Activated naive CD8-positive, alpha-beta T cell treated with anti-CD3 and anti-CD28 coated beads, Interleukin-2, amount 50 U/mL, for 24 hours (primary cell): ENCODE data around the gene LEO1.

ENCODE experiments used
- ATAC-seq: fragments of 150-1000 bp; cut with Tn5 transposase; one replicate; pipeline ENCODE4 v1.10.0; 2021
- DNase-seq: peaks from one replicate; pipeline ENCODE4 v3.0.0; 2021
- H3K27ac Mint-ChIP-seq: one replicate; pipeline ENCODE4 v1.8.0; 2021; ENCODE audit warnings: mild to moderate bottlenecking, mixed read lengths
- H3K27me3 Mint-ChIP-seq: one replicate; pipeline ENCODE4 v1.8.0; 2021; ENCODE audit warnings: mixed read lengths
- H3K36me3 Mint-ChIP-seq: one replicate; pipeline ENCODE4 v1.8.0; 2021; ENCODE audit warnings: low read depth, mixed read lengths
- H3K4me1 Mint-ChIP-seq: one replicate; pipeline ENCODE4 v1.8.0; 2021; ENCODE audit warnings: mixed read lengths
- H3K4me3 Mint-ChIP-seq: one replicate; pipeline ENCODE4 v1.8.0; 2021; ENCODE audit warnings: mild to moderate bottlenecking, moderate library complexity, mixed read lengths
- H3K9me3 Mint-ChIP-seq: one replicate; pipeline ENCODE4 v1.8.0; 2021; ENCODE audit warnings: mixed read lengths

LEO1 gene

DNA sequence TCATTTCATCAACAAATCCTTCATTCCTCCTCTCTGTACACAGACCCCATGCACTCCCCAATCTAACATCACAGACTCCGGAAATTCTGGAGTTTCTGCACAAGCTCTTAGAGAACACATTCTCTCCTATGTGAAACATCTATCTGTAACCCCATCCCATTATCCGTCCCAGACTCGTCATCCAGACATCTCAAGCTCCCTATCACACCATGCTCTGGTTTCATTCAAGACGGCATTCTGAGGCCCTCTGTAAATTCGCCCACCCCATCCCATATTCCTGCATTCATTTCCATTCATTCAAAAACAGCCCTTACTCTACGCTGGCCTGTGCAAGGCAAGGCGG lies 575 bp downstream of the LEO1 start:
- Mint-ChIP-seq H3K27ac (peak overlapping the region; percentile 99), H3K9me3 (peaks cover 5% of the 10 kb centered on the region), H3K4me3 (peak overlapping the region; percentile 100), H3K36me3 (peaks cover 23% of the 10 kb centered on the region), H3K4me1 (peaks cover 37% of the 10 kb centered on the region), H3K27me3 (peaks cover 3% of the 10 kb centered on the region)
- peak; percentile 5 for ATAC-seq
- DNase-seq: no peak

DNA sequence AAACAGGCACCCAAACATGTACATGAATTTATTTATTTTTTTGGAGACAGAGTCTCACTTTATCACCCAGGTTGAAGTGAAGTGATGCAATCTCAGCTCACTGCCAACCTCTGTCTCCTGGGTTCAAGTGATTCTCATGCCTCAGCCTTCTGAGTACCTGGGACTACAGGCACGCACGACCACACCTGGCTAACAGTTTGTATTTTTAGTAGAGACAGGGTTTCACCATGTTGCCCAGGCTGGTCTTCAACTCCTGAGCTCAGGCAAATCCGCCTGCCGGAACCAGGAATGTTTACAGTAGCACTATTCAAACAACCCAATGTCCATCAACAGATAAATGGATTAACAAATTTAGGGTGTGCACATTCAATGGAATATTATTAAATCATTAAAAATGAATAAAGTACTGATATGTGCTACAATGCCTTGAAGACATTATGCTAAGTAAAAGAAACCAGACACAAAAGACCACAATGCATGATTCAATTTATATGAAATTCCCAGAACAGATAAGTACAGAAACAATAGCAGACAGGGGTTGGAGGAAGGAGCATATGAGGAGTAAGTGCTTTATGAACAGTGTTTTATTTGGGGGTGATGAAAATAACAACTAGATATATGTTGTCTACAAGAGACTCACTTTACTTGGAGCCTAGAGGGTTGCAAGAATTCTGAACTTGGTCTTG lies 1.3 kb downstream of the LEO1 start:
- ATAC-seq (no peak), DNase-seq (no peak)
- Mint-ChIP-seq H3K4me3 (peak overlapping the region; percentile 100), H3K9me3 (peaks cover 5% of the 10 kb centered on the region), H3K27me3 (peaks cover 3% of the 10 kb centered on the region), H3K4me1 (peaks cover 39% of the 10 kb centered on the region), H3K27ac (peak overlapping the region; percentile 99), H3K36me3 (peaks cover 30% of the 10 kb centered on the region)

DNA sequence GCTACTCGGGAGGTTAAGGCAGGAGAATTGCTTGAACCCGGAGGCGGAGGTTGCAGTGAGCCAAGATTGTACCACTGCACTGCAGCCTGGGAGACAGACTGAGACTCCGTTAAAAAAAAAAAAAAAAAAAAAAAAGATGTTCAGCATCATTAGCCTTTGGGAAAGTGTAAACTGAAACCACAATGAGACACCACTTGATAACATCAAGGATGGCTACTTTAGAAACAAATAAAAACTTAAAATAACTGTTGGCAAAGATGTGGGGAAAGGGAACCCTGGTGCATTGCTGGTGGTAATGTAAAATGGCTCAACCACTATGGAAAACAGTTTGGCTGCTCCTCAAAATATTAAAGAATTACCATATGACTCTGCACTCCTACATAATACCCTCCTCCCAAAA lies 1.9 kb downstream of the LEO1 start:
- H3K4me1 Mint-ChIP-seq: peaks cover 39% of the 10 kb centered on the region
- H3K9me3 Mint-ChIP-seq: peaks cover 5% of the 10 kb centered on the region
- H3K4me3 Mint-ChIP-seq: peak overlapping the region; percentile 100
- peak overlapping the region; percentile 9 for H3K27ac Mint-ChIP-seq
- peaks cover 35% of the 10 kb centered on the region for H3K36me3 Mint-ChIP-seq
- peaks cover 3% of the 10 kb centered on the region for H3K27me3 Mint-ChIP-seq
- no peak for ATAC-seq
- DNase-seq: no peak

DNA sequence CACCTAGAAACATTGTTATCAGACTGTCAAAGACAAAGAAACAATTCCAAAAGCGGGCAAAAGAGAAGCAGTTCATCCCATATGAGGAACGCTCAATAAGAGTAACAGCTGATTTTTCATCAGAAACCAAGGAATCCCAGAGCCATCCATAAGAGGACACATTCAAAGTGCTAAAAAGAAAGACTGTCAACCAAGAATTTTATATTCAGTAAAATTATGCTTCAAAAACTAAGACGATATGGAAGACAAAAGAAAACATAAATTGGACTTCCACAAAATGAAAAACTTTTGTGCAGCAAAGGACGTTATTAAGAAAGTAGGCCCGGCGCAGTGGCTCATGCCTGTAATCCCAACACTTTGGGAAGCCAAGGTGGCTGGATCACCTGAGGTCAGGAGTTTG lies 4.0 kb downstream of the LEO1 start:
- no peak overlapping the region for H3K4me3 Mint-ChIP-seq
- no peak for ATAC-seq
- peaks cover 47% of the 10 kb centered on the region for H3K36me3 Mint-ChIP-seq
- H3K4me1 Mint-ChIP-seq: peaks cover 33% of the 10 kb centered on the region
- H3K27me3 Mint-ChIP-seq: peaks cover 3% of the 10 kb centered on the region
- H3K9me3 Mint-ChIP-seq: peaks cover 5% of the 10 kb centered on the region
- no peak for DNase-seq
- no peak overlapping the region for H3K27ac Mint-ChIP-seq

DNA sequence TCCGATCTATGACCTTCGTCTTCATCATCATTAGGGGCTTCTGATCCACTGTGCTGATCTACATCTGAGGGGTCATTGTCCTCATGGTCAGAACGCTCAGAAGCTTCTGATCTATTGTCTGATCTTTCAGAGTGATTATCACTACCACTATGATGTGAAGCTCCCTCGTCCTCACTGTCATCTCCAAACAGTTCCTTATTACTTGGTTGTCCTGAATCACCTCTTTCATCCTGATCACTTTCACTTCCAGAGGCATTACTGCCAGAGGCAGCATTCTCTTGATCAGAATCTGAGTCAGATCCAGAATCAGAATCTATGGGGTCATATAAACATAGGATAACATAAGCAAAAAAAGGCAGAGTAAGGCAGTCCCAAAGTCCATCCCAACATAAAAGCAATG lies 5.4 kb downstream of the LEO1 start:
- peaks cover 47% of the 10 kb centered on the region for H3K36me3 Mint-ChIP-seq
- ATAC-seq: no peak

DNA sequence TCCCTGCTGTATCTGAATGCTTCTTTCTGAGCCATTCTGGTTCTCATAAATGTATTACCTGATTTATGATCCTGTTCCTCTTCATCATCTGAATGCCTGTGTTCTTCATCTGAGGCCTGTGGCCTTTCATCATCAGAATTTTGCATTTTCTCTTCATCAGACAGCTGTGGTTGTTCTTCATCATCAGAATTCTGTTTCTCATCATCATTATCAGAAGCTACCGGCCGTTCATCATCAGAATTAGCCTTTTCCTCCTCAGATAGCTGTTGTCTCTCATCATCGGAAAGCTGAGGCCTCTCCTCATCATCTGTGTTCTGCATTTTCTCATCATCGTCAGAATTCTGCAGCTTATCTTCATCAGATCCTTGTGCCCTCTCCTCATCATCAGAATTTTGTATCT lies 5.9 kb downstream of the LEO1 start:
- Mint-ChIP-seq H3K27ac (no peak overlapping the region), H3K4me3 (no peak overlapping the region), H3K4me1 (peaks cover 21% of the 10 kb centered on the region), H3K27me3 (no peaks in the 10 kb centered on the region), H3K9me3 (peaks cover 5% of the 10 kb centered on the region), H3K36me3 (peaks cover 45% of the 10 kb centered on the region)
- DNase-seq: no peak
- no peak for ATAC-seq

More for the DNA sequence above, 5.4 kb downstream of the LEO1 start:
- H3K27me3 Mint-ChIP-seq: no peaks in the 10 kb centered on the region
- H3K27ac Mint-ChIP-seq: no peak overlapping the region
- DNase-seq: no peak
- no peak overlapping the region for H3K4me3 Mint-ChIP-seq
- peaks cover 5% of the 10 kb centered on the region for H3K9me3 Mint-ChIP-seq
- peaks cover 26% of the 10 kb centered on the region for H3K4me1 Mint-ChIP-seq

DNA sequence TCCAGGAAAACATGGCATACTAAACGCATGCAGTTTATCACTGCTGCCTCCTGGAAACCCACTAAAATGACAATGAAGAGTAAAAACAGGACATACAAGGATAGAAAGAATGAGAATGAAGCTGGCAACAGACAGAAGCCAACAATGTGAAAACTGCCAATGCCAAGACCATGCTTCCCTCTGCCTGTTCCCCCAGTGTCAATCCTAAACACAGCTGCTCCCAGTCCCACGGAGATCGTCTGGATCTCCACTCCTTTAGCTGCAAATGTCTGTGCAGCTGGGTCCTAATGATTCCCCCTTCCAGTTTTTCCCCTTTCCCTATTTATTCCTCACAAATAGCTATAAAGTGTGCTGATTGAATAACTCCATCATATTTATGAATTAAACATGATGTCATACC lies 16.1 kb downstream of the LEO1 start:
- ATAC-seq: no peak
- H3K9me3 Mint-ChIP-seq: no peaks in the 10 kb centered on the region
- no peak for DNase-seq
- H3K27ac Mint-ChIP-seq: no peak overlapping the region
- no peaks in the 10 kb centered on the region for H3K4me1 Mint-ChIP-seq
- H3K36me3 Mint-ChIP-seq: peaks cover 45% of the 10 kb centered on the region
- H3K4me3 Mint-ChIP-seq: no peak overlapping the region
- H3K27me3 Mint-ChIP-seq: no peaks in the 10 kb centered on the region

DNA sequence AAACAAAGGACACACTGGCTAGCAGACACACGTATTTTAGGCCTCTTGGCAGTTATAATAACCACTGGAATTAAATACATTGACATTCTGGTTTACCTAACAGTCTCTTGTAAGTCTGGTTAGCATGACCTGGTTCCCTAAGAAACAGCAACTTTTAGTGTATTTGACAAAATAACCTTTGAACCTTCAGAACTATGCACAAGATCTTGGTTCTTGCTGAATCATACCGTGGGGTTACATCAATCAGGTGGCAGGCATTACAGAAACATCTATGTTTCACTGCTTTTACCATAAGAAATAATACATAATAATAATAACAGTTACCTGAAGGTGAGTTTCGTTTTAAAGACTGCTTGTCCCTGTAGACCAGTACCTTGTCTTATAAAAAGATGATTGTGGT lies 18.8 kb downstream of the LEO1 start:
- Mint-ChIP-seq H3K36me3 (peaks cover 49% of the 10 kb centered on the region), H3K9me3 (no peaks in the 10 kb centered on the region), H3K4me1 (no peaks in the 10 kb centered on the region), H3K27ac (no peak overlapping the region), H3K27me3 (no peaks in the 10 kb centered on the region), H3K4me3 (no peak overlapping the region)
- DNase-seq (no peak), ATAC-seq (no peak)

DNA sequence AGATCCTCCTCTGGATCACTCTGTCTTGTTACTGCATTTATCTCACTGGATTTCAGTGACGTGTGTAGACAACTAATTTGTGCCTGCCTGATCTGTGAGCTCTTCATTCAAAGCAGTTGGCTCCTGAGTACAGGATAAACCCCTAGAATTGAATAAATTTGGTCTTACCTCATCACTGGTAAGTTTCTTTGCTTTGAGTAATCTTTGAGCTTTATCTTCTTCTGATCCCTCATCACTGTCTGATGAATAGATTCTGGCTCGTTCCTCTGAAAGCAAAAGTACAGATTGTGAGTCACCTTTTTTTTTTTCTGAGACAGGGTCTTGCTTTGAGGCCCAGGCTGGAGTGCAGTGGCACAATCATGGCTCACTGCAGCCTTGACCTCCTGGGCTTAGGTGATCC lies 24.5 kb downstream of the LEO1 start:
- peaks cover 51% of the 10 kb centered on the region for H3K36me3 Mint-ChIP-seq
- H3K9me3 Mint-ChIP-seq: no peaks in the 10 kb centered on the region

DNA sequence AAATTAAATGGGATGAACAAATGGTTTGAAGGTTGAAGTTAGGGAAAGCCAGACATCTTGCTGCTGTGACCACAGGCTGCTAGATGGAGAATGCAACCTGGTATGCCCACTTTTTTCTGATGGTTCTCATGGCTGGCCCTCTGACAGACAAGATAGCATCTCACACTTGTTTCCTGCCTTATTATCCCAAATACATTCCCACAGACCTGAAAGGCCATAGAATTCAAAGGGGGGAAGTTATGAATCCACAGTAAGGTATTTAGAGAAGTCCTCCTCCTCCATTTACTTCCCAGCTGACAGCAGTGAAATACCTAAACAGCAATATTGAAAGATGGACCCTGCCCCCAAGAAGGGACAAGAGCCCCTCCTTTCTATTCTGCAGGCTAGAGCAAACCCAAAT lies 32.4 kb downstream of the LEO1 start:
- ATAC-seq (no peak), DNase-seq (no peak)
- Mint-ChIP-seq H3K36me3 (peaks cover 32% of the 10 kb centered on the region), H3K4me3 (no peak overlapping the region), H3K4me1 (peaks cover 6% of the 10 kb centered on the region), H3K27me3 (no peaks in the 10 kb centered on the region), H3K9me3 (no peaks in the 10 kb centered on the region), H3K27ac (no peak overlapping the region)

More for the DNA sequence above, 24.5 kb downstream of the LEO1 start:
- no peak for DNase-seq
- no peak for ATAC-seq
- peaks cover 2% of the 10 kb centered on the region for H3K4me1 Mint-ChIP-seq
- H3K27ac Mint-ChIP-seq: no peak overlapping the region
- H3K27me3 Mint-ChIP-seq: no peaks in the 10 kb centered on the region
- H3K4me3 Mint-ChIP-seq: no peak overlapping the region

DNA sequence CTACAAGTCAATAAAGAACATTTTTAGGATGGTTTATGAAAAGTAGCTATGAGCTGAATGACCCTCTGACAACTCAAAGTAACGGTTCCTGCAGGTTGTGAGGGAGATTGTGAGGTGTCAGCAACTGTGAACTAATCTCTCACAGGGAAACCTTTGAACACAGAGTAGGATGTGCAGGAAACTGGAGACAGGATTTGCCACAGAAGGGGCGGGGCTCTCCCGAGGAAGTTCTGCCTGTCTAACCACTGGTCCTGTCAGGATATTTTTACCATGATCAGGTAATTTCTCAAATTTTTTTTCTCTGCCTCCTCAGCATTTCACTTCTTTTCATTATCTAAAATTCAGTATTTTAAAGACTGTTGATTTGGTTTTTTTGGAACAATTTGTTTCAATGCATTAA lies 33.3 kb downstream of the LEO1 start:
- H3K4me1 Mint-ChIP-seq: peaks cover 6% of the 10 kb centered on the region
- H3K9me3 Mint-ChIP-seq: no peaks in the 10 kb centered on the region
- H3K4me3 Mint-ChIP-seq: no peak overlapping the region
- DNase-seq (no peak), ATAC-seq (no peak)
- H3K27me3 Mint-ChIP-seq: no peaks in the 10 kb centered on the region
- peak overlapping the region; percentile 65 for H3K27ac Mint-ChIP-seq
- peaks cover 24% of the 10 kb centered on the region for H3K36me3 Mint-ChIP-seq

DNA sequence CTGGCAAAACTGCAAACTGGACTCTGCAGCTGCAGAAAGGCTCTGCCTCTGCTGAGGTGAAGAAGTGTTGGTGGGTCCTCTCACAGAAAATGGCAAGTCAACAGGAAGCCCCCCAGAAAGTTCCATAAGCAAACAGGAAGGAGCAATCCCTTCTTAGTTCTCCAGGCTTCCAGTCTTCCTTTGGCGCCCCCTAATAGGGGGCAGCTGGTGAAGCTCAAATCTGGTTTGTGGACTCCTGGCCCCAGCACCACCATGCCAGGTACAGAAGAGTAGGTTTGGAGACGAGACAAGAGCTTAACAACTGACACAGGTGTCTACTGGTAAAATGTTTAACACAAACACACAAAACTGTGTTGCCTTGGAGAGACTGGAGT lies 35.5 kb downstream of the LEO1 start:
- Mint-ChIP-seq H3K27me3 (no peaks in the 10 kb centered on the region), H3K9me3 (no peaks in the 10 kb centered on the region), H3K4me3 (no peak overlapping the region), H3K27ac (peak overlapping the region; percentile 19), H3K36me3 (peaks cover 13% of the 10 kb centered on the region), H3K4me1 (peaks cover 6% of the 10 kb centered on the region)
- ATAC-seq (no peak), DNase-seq (no peak)

DNA sequence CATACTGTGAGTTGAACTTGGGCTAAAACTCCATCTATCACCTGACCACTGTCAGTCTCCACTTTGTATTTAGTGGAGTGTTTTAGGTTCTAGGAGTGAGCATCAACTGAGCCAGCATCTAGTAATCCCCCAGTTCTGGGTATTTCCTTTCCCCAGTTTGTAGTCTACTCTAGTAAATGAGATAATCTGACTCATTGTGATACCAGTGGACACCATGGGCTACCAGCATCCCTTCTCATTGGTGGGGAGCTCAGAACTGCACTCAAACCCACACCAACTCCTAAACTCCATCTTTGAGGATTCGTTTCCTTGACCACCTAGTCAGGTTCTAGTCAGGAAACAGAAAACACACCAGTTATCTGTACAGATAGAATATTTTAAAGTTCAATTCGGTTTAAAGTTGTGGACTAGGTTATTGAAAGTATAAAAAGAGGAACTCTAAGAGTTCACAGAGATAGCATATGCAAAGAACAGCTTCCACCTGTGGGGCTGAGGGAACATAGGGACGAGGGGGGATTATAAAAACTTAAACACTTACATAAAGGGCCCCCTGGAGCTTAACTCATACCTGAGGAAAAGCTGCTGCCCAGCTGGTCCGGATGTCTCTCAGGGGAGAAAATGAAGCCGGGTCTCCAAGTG lies 36.0 kb downstream of the LEO1 start:
- H3K27ac Mint-ChIP-seq: peak overlapping the region; percentile 50
- no peaks in the 10 kb centered on the region for H3K9me3 Mint-ChIP-seq
- H3K4me1 Mint-ChIP-seq: peaks cover 6% of the 10 kb centered on the region
- H3K27me3 Mint-ChIP-seq: no peaks in the 10 kb centered on the region
- H3K4me3 Mint-ChIP-seq: no peak overlapping the region
- DNase-seq (no peak), ATAC-seq (peak; percentile 46)
- peaks cover 11% of the 10 kb centered on the region for H3K36me3 Mint-ChIP-seq

DNA sequence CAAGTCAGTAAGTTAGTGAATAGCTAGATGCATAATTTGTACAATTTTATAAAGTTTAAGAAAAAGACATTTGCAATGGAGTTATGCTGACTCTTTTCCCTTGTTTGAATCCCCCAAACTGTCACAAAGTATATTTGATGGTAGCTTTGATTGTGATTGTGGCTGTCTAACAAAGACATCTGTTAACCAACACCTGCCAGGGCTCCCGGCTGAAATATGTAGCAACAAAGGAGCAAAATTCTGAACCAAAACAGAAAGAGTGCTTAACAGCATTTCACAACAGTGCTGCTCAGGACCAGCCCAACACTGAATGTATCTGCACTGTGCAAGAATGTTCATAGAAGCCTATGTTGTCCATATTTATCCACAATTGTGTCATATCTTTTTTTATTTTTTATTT lies 39.4 kb downstream of the LEO1 start:
- ATAC-seq (no peak), DNase-seq (no peak)
- Mint-ChIP-seq H3K9me3 (no peaks in the 10 kb centered on the region), H3K27me3 (no peaks in the 10 kb centered on the region), H3K36me3 (peaks cover 8% of the 10 kb centered on the region), H3K4me1 (peaks cover 6% of the 10 kb centered on the region), H3K4me3 (no peak overlapping the region), H3K27ac (no peak overlapping the region)

DNA sequence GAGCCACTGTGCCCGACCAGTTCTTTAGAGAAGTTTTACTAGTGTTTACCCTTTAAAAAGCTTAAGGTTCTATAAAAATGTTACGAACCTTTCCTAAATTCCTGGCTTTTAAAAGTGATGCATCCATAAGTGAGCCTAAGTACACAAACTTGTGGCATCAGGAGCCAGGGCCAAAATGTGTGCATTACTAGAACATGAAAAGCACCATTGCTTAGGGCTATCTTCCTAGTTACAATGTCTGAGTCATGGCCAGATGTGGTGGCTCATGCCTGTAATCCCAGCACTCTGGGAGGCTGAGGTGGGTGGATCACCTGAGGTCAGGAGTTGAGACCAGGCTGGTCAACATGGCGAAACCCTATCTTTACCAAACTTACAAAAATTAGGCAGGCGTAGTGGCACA lies 39.9 kb downstream of the LEO1 start:
- no peak overlapping the region for H3K27ac Mint-ChIP-seq
- ATAC-seq (no peak), DNase-seq (no peak)
- peaks cover 9% of the 10 kb centered on the region for H3K36me3 Mint-ChIP-seq
- H3K9me3 Mint-ChIP-seq: no peaks in the 10 kb centered on the region
- H3K4me1 Mint-ChIP-seq: peaks cover 6% of the 10 kb centered on the region
- H3K4me3 Mint-ChIP-seq: no peak overlapping the region
- no peaks in the 10 kb centered on the region for H3K27me3 Mint-ChIP-seq
